ENCODE results near the gene PPP1R13B. TPM values are rescaled to one million over a fixed set of nuclear protein-coding genes. Genes with fewer than 3 reads are reported as not detected.

PPP1R13B gene
- total RNA-seq, 4 donors from 2014 or later = 5.6 to 71.6 (median 18.2) TPM

DNA sequence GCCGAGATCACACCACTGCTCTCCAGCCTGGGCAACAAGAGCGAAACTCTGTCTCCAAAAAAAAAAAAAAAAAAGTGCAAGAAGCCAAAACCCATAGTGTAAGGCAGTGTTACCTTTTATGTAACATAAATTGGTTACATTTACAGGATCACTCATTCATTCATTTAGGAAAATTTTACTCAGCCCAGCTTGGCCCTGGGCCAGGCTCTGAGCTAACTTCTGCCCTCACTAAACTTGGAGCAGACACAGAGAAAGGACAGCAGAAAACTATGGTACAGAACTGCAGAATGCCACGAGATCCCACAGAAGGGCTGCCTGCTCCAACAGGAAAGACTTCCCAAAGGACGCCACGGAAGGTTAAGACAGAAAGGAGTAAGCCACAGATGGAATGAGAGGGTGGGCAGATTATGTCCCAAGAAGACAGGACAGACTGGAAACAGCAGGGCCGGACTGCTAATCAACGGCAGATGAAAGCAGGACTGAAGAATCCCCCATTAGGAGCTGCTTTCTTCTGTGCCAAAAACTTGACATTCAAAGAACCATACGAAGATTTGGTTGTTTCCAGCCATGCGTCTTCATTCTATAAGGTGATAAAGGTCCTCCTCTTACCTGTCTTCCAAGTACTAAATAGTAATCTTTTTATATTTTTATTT is 18.9 kb downstream of the PPP1R13B start:
- no peaks in the 10 kb centered on the region for H3K36me3 ChIP-seq
- no peaks in the 10 kb centered on the region for H3K9me3 ChIP-seq
- intact Hi-C loops (cut with DNase I; ENCODE audit: low total_unique reads) = no loop called here
- no peak overlapping the region for H3K27ac ChIP-seq
- no peaks in the 10 kb centered on the region for H3K27me3 ChIP-seq
- no peaks in the 10 kb centered on the region for H3K4me1 ChIP-seq
- no peak overlapping the region for H3K4me3 ChIP-seq
- peak; percentile 32 to 47 for DNase-seq
- TF ChIP-seq, protein P1, sequence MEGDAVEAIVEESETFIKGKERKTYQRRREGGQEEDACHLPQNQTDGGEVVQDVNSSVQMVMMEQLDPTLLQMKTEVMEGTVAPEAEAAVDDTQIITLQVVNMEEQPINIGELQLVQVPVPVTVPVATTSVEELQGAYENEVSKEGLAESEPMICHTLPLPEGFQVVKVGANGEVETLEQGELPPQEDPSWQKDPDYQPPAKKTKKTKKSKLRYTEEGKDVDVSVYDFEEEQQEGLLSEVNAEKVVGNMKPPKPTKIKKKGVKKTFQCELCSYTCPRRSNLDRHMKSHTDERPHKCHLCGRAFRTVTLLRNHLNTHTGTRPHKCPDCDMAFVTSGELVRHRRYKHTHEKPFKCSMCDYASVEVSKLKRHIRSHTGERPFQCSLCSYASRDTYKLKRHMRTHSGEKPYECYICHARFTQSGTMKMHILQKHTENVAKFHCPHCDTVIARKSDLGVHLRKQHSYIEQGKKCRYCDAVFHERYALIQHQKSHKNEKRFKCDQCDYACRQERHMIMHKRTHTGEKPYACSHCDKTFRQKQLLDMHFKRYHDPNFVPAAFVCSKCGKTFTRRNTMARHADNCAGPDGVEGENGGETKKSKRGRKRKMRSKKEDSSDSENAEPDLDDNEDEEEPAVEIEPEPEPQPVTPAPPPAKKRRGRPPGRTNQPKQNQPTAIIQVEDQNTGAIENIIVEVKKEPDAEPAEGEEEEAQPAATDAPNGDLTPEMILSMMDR (IDR thresholded peaks at IDR 0.05) = no peak
- no peak for TF ChIP-seq POLR2A (IDR thresholded peaks at IDR 0.05)

DNA sequence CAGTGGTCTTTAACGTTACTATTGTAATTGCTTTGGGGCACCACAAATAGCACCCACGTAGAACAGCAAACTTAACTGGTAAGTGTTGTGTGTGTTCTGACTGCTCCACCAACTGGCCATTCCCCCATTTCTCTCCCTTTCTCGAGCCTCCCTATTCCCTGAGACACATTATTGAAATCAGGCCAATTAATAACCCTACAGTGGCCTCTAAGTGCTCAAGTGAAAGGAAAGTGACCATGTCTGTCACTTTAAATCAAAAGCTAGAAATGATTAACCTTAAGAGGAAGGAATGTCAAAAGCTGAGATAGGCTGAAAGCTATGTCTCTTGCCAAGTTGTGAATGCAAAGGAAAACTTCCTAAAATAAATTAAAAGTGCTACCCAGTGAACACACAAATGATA is 22.3 kb downstream of the PPP1R13B start:
- H3K4me1 ChIP-seq = no peaks in the 10 kb centered on the region
- TF ChIP-seq, protein P1 (IDR thresholded peaks at IDR 0.05) = no peak
- TF ChIP-seq POLR2A (IDR thresholded peaks at IDR 0.05) = no peak
- no peaks in the 10 kb centered on the region for H3K36me3 ChIP-seq
- DNase-seq = no peak
- H3K4me3 ChIP-seq = no peak overlapping the region
- H3K9me3 ChIP-seq = no peaks in the 10 kb centered on the region
- no peak overlapping the region for H3K27ac ChIP-seq
- H3K27me3 ChIP-seq = no peaks in the 10 kb centered on the region
- intact Hi-C loops (cut with DNase I; ENCODE audit: low total_unique reads) = no loop called here

DNA sequence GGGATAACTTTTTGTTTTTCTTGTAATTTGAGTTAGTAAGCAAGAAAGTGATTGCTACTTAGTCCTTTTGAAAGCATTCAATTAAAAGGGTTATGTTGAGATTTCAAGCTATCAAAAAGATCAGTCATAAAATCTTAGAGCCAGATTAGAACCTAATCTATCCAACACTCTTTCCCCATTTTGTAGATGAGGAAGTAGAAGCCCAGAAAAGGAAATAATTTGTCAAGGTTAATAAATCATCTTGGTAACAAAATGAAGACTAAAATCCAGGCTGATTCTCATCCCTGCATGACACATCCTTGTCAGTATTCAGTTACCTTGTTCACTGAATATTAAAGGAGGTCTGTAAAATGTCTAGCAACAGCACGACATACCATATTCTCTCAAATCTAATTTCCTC is 26.5 kb downstream of the PPP1R13B start:
- TF ChIP-seq POLR2A (IDR thresholded peaks at IDR 0.05) = no peak
- H3K27me3 ChIP-seq = no peaks in the 10 kb centered on the region
- DNase-seq = no peak
- H3K4me3 ChIP-seq = no peak overlapping the region
- H3K36me3 ChIP-seq = no peaks in the 10 kb centered on the region
- no peaks in the 10 kb centered on the region for H3K4me1 ChIP-seq
- peak overlapping the region in 1 of 2 donors; percentile 50 for H3K27ac ChIP-seq
- no peaks in the 10 kb centered on the region for H3K9me3 ChIP-seq
- intact Hi-C loops (cut with DNase I; ENCODE audit: low total_unique reads) = no loop called here

DNA sequence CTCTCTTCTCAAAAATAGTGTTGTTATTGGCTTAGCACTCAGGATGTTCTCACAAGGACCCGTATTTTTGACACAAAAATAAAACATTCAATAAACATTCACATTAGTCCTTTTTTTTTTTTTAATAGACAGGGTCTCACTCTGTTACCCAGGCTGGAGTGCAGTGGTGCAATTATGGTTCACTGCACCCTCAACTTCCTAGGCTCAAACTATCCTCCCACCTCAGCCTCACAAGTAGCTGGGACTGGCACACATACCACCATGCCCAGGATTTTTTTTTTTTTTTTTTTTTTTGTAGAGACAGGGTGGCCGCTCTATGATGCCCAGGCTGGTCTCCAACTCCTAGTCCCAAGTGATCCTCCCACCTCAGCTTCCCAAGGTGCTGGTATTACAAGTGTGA is 27.0 kb downstream of the PPP1R13B start:
- H3K36me3 ChIP-seq = no peaks in the 10 kb centered on the region
- H3K9me3 ChIP-seq = no peaks in the 10 kb centered on the region
- TF ChIP-seq, protein P1 (IDR thresholded peaks at IDR 0.05) = no peak
- no peak for TF ChIP-seq POLR2A (IDR thresholded peaks at IDR 0.05)
- intact Hi-C loops (cut with DNase I; ENCODE audit: low total_unique reads) = no loop called here
- no peaks in the 10 kb centered on the region for H3K4me1 ChIP-seq
- no peak for DNase-seq
- peak overlapping the region in 1 of 2 donors; percentile 50 for H3K27ac ChIP-seq
- no peak overlapping the region for H3K4me3 ChIP-seq
- no peaks in the 10 kb centered on the region for H3K27me3 ChIP-seq

DNA sequence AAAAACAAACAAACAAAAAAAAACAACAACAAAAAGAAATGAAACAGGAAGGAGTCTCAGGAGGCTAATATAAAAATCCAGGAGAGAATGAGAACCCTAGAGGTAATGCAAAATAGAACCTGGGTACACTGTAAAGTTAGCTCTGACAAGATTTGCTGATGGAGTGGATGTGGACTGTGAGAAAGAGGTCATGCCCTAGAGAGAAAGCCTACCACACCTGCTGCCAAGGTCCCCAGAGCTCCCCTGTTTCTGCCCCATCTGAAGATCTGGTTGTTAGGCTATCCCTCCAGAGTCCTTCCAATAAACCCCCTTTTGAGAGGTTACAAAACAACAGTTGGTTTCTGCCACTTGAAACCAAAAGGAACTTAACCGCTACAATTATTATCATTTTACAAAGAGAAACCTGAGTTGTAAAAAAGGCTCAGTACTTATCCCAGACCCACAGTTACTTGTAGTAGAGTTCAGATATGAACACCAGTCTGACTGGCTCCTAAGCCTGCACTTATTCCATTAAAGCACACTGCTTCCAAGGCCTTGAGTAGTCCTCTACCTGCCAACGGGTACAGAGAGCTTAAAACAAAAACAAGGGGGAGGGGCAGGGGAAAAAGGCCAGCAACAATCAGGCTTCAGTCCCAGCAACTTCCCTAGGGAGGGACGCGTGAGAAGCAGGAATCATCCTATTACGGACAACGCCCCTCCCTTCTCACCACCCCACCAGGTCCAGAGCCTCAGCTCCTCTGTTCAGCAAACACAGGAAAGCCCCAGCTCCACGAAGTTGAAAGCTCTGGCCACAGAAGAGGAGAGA is 27.7 kb downstream of the PPP1R13B start:
- Histone ChIP-seq H3K9me3 (no peaks in the 10 kb centered on the region), H3K4me3 (no peak overlapping the region), H3K27ac (peak overlapping the region; percentile 32 to 50), H3K4me1 (no peaks in the 10 kb centered on the region), H3K27me3 (no peaks in the 10 kb centered on the region), H3K36me3 (no peaks in the 10 kb centered on the region)
- intact Hi-C loops (cut with DNase I; ENCODE audit: low total_unique reads) = no loop called here
- TF ChIP-seq, protein P1 (IDR thresholded peaks at IDR 0.05) = no peak
- no peak for TF ChIP-seq POLR2A (IDR thresholded peaks at IDR 0.05)
- peak; percentile 33 to 74 for DNase-seq
